Keratinocyte (primary cell): ENCODE measurements around the gene NR6A1. TPM values are rescaled to one million over a fixed set of nuclear protein-coding genes. Genes with fewer than 3 reads are reported as not detected.

ENCODE experiments used
- DNase-seq: peaks from one replicate; pipeline ENCODE4 v3.0.0-alpha.2; 2011; ENCODE audit warnings: low read depth, missing footprints, low spot score
- FAIRE-seq: peaks from 2 replicates; lab custom pipeline; 2011; peaks lifted over from hg19 to GRCh38; lab: Jason Lieb, UNC
- H2AFZ ChIP-seq: 2 replicates; pipeline ENCODE4 v1.6.0; 2012; ENCODE audit warnings: low read length, control low read depth, inconsistent platforms; ENCODE audit not compliant: control insufficient read depth
- H3K27ac ChIP-seq: 2 replicates; pipeline ENCODE4 v1.5.1; 2011; ENCODE audit warnings: low read length; ENCODE audit not compliant: control insufficient read depth, insufficient read depth
- H3K27me3 ChIP-seq: 3 replicates; pipeline ENCODE4 v1.6.0; 2011; ENCODE audit warnings: low read length; ENCODE audit not compliant: control insufficient read depth, insufficient read depth; ENCODE audit errors: extremely low read depth
- H3K36me3 ChIP-seq, 2 experiments: 2 replicates in 1 of 2; 3 replicates in 1 of 2; pipeline ENCODE4 v1.5.1; 2011; ENCODE audit warnings: low read length in 2 of 2, mild to moderate bottlenecking in 1 of 2; ENCODE audit not compliant: control insufficient read depth in 2 of 2, insufficient read depth in 2 of 2; ENCODE audit errors: extremely low read depth in 1 of 2
- H3K4me1 ChIP-seq: 3 replicates; pipeline ENCODE4 v1.5.1; 2011; ENCODE audit warnings: low read length; ENCODE audit not compliant: control insufficient read depth, insufficient read depth; ENCODE audit errors: extremely low read depth
- H3K4me2 ChIP-seq: 3 replicates; pipeline ENCODE4 v1.6.0; 2011; ENCODE audit warnings: low read depth, low read length; ENCODE audit not compliant: control insufficient read depth, insufficient read depth; ENCODE audit errors: extremely low read depth
- H3K4me3 ChIP-seq, 3 experiments: fragments of 200-600 bp in 1 of 3; sonication (generic) in 1 of 3; 2 replicates in 2 of 3; 3 replicates in 1 of 3; pipeline ENCODE4 v1.5.1; 2011 to 2016; ENCODE audit warnings: low read length in 3 of 3, mild to moderate bottlenecking in 3 of 3, control low read depth in 2 of 3, inconsistent platforms in 1 of 3, low read depth in 1 of 3, mixed read lengths in 1 of 3, mixed run types in 1 of 3, moderate library complexity in 1 of 3; ENCODE audit not compliant: control insufficient read depth in 2 of 3, insufficient read depth in 2 of 3; ENCODE audit errors: extremely low read depth in 1 of 3
- H3K79me2 ChIP-seq: 2 replicates; pipeline ENCODE4 v1.6.0; 2012; ENCODE audit warnings: low read length; ENCODE audit not compliant: control insufficient read depth, insufficient read depth
- H3K9ac ChIP-seq: 3 replicates; pipeline ENCODE4 v1.6.0; 2011; ENCODE audit warnings: low read length; ENCODE audit not compliant: control insufficient read depth, insufficient read depth; ENCODE audit errors: extremely low read depth
- H3K9me1 ChIP-seq: 3 replicates; pipeline ENCODE4 v1.6.0; 2011; ENCODE audit warnings: low read length; ENCODE audit not compliant: control insufficient read depth, insufficient read depth; ENCODE audit errors: extremely low read depth
- H3K9me3 ChIP-seq: 2 replicates; pipeline ENCODE4 v1.5.1; 2012; ENCODE audit warnings: low read depth, low read length; ENCODE audit not compliant: control insufficient read depth
- H4K20me1 ChIP-seq: 3 replicates; pipeline ENCODE4 v1.6.0; 2011; ENCODE audit warnings: low read length; ENCODE audit not compliant: control insufficient read depth, insufficient read depth; ENCODE audit errors: extremely low read depth
- EZH2 ChIP-seq: IDR thresholded peaks from one replicate; pipeline ENCODE4 v1.6.1; 2012; ENCODE audit warnings: inconsistent platforms, mild to moderate bottlenecking, low read length, moderate library complexity
- dilution Hi-C: fragments of 300-500 bp; cut with MboI; formaldehyde crosslinking; loops from one replicate; pipeline ENCODE4 v1.7.0; 2020; ENCODE audit warnings: low sequenced_read_pairs; ENCODE audit not compliant: extremely low pct_ligation_motif_present
- polyA plus RNA-seq, 5 experiments: library from polyadenylated mRNA; depleted of rRNA in 3 of 5; stranded (reverse) in 3 of 5; stranded (forward) in 1 of 5; unstranded in 1 of 5; fragments of >200 nt; gene quantifications; 1 replicate in 1 of 5; 2 replicates in 3 of 5; 3 replicates in 1 of 5; pipeline versions ENCODE4 v1.2.1 to v1.2.3, GENCODE V29; 2011 to 2012; ENCODE audit warnings: missing spikeins in 2 of 5, low read depth in 1 of 5, low replicate concordance in 1 of 5
- TF ChIP-seq, protein P1 (sequence below), 3 experiments: IDR thresholded peaks in 1 of 3; conservative IDR thresholded peaks in 1 of 3; optimal IDR thresholded peaks in 1 of 3; 2 replicates in 2 of 3; 3 replicates in 1 of 3; pipeline versions ENCODE3 to v1.5.1; 2011; ENCODE audit warnings: low read length in 3 of 3, mild to moderate bottlenecking in 3 of 3, moderate library complexity in 2 of 3, control low read depth in 1 of 3, inconsistent platforms in 1 of 3; ENCODE audit not compliant: insufficient read depth in 2 of 3; ENCODE audit errors: extremely low read depth in 1 of 3

NR6A1 gene
- polyA plus RNA-seq, 1 donor (not counting 4 experiments of a cell fraction or from before 2014, with no cell fraction given), result 1.8 TPM

- Histone ChIP-seq H3K9me3 (no peaks in the 10 kb centered on the region), H3K36me3 (no peaks in the 10 kb centered on the region), H2AFZ (no peak overlapping the region), H4K20me1 (peaks cover 3% of the 10 kb centered on the region), H3K79me2 (no peaks in the 10 kb centered on the region), H3K27ac (no peak overlapping the region), H3K4me3 (no peak overlapping the region), H3K4me2 (no peak overlapping the region), H3K9ac (no peak overlapping the region), H3K27me3 (peaks cover 8% of the 10 kb centered on the region), H3K9me1 (no peaks in the 10 kb centered on the region), H3K4me1 (peaks cover 18% of the 10 kb centered on the region)
- DNase-seq, result no peak
- TF ChIP-seq, protein P1, sequence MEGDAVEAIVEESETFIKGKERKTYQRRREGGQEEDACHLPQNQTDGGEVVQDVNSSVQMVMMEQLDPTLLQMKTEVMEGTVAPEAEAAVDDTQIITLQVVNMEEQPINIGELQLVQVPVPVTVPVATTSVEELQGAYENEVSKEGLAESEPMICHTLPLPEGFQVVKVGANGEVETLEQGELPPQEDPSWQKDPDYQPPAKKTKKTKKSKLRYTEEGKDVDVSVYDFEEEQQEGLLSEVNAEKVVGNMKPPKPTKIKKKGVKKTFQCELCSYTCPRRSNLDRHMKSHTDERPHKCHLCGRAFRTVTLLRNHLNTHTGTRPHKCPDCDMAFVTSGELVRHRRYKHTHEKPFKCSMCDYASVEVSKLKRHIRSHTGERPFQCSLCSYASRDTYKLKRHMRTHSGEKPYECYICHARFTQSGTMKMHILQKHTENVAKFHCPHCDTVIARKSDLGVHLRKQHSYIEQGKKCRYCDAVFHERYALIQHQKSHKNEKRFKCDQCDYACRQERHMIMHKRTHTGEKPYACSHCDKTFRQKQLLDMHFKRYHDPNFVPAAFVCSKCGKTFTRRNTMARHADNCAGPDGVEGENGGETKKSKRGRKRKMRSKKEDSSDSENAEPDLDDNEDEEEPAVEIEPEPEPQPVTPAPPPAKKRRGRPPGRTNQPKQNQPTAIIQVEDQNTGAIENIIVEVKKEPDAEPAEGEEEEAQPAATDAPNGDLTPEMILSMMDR (optimal IDR thresholded peaks at IDR 0.05 in 1 of 3, IDR thresholded peaks at IDR 0.05 in 1 of 3, conservative IDR thresholded peaks at IDR 0.05 in 1 of 3; ENCODE audit: extremely low read depth in 1 of 3, insufficient read depth in 2 of 3, low read length in 3 of 3), result no peak
- no peak for TF ChIP-seq EZH2
- no peak for FAIRE-seq
- dilution Hi-C loops, result no loop called here
These were observed 12.7 kb upstream of the NR6A1 start for GRCh38 chr9:124783830-124784229.

- FAIRE-seq, result no peak
- dilution Hi-C loops, result no loop called here
These were observed 11.8 kb upstream of the NR6A1 start for GRCh38 chr9:124782661-124783574.

More at GRCh38 chr9:124782661-124783574, 11.8 kb upstream of the NR6A1 start:
- H3K4me2 ChIP-seq, result no peak overlapping the region
- DNase-seq, result no peak
- H3K79me2 ChIP-seq, result no peaks in the 10 kb centered on the region
- no peak overlapping the region for H3K27ac ChIP-seq
- H3K9me1 ChIP-seq, result no peaks in the 10 kb centered on the region
- H3K27me3 ChIP-seq, result peaks cover 8% of the 10 kb centered on the region
- peaks cover 20% of the 10 kb centered on the region for H3K4me1 ChIP-seq
- no peaks in the 10 kb centered on the region for H3K9me3 ChIP-seq
- H3K4me3 ChIP-seq, result no peak overlapping the region
- no peaks in the 10 kb centered on the region for H3K36me3 ChIP-seq
- TF ChIP-seq, protein P1 (optimal IDR thresholded peaks at IDR 0.05 in 1 of 3, IDR thresholded peaks at IDR 0.05 in 1 of 3, conservative IDR thresholded peaks at IDR 0.05 in 1 of 3; ENCODE audit: extremely low read depth in 1 of 3, insufficient read depth in 2 of 3, low read length in 3 of 3), result no peak
- no peak for TF ChIP-seq EZH2
- H3K9ac ChIP-seq, result no peak overlapping the region
- H4K20me1 ChIP-seq, result peaks cover 5% of the 10 kb centered on the region
- H2AFZ ChIP-seq, result no peak overlapping the region
